ENCODE data around the gene MAK.

- no peak for TF ChIP-seq REST (IDR thresholded peaks at IDR 0.05; ENCODE audit: unreplicated experiment)
- no peak for TF ChIP-seq EZH2 (IDR thresholded peaks at IDR 0.05; ENCODE audit: low read depth, unreplicated experiment)
- TF ChIP-seq, protein P1, sequence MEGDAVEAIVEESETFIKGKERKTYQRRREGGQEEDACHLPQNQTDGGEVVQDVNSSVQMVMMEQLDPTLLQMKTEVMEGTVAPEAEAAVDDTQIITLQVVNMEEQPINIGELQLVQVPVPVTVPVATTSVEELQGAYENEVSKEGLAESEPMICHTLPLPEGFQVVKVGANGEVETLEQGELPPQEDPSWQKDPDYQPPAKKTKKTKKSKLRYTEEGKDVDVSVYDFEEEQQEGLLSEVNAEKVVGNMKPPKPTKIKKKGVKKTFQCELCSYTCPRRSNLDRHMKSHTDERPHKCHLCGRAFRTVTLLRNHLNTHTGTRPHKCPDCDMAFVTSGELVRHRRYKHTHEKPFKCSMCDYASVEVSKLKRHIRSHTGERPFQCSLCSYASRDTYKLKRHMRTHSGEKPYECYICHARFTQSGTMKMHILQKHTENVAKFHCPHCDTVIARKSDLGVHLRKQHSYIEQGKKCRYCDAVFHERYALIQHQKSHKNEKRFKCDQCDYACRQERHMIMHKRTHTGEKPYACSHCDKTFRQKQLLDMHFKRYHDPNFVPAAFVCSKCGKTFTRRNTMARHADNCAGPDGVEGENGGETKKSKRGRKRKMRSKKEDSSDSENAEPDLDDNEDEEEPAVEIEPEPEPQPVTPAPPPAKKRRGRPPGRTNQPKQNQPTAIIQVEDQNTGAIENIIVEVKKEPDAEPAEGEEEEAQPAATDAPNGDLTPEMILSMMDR (conservative IDR thresholded peaks at IDR 0.05; ENCODE audit: low read depth in 2 of 2) = no peak
- TF ChIP-seq POLR2AphosphoS5 (IDR thresholded peaks at IDR 0.05; ENCODE audit: low read depth) = no peak
- TF ChIP-seq EZH2phosphoT487 (IDR thresholded peaks at IDR 0.05; ENCODE audit: unreplicated experiment) = no peak
- no peak for TF ChIP-seq JUNB (IDR thresholded peaks at IDR 0.05; ENCODE audit: unreplicated experiment)
- TF ChIP-seq ZNF462 (CRISPR knock-in tag; IDR thresholded peaks at IDR 0.05) = no peak
- no peak for TF ChIP-seq CREB1 (CRISPR knock-in tag; IDR thresholded peaks at IDR 0.05; ENCODE audit: low read depth)
- no peak for TF ChIP-seq NANOG (IDR thresholded peaks at IDR 0.05; ENCODE audit: borderline replicate concordance)
- no peak for TF ChIP-seq STAT1 (IDR thresholded peaks at IDR 0.05; ENCODE audit: unreplicated experiment)
- TF ChIP-seq, protein P2, sequence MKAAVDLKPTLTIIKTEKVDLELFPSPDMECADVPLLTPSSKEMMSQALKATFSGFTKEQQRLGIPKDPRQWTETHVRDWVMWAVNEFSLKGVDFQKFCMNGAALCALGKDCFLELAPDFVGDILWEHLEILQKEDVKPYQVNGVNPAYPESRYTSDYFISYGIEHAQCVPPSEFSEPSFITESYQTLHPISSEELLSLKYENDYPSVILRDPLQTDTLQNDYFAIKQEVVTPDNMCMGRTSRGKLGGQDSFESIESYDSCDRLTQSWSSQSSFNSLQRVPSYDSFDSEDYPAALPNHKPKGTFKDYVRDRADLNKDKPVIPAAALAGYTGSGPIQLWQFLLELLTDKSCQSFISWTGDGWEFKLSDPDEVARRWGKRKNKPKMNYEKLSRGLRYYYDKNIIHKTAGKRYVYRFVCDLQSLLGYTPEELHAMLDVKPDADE (IDR thresholded peaks at IDR 0.05) = no peak
- TF ChIP-seq ZNF331 (CRISPR knock-in tag; IDR thresholded peaks at IDR 0.05; ENCODE audit: low read depth) = no peak
- TF ChIP-seq ZNF114 (CRISPR knock-in tag; IDR thresholded peaks at IDR 0.05) = no peak
Measured at GRCh38 chr6:10843554-10843953, 5.2 kb upstream of the MAK start.
